Body of pancreas (tissue), 4 donors: ENCODE results near the gene TSPAN18. TPM values are rescaled to one million over a fixed set of nuclear protein-coding genes. Genes with fewer than 3 reads are reported as not detected.
A peak's percentile ranks its signal among the peaks of the same experiment; 100 is the strongest.

Source experiments
- ATAC-seq: fragments of 150-250 bp; one replicate; pipeline ENCODE4 v1.9.1; 2016
- DNase-seq, 4 donors: peaks; one replicate each; pipeline ENCODE4 v3.0.0-alpha.2; 2019
- H3K27ac ChIP-seq, 4 donors: fragments of 200-600 bp; sonication (generic); 1 replicate in 3 of 4; 2 replicates in 1 of 4; pipeline versions ENCODE4 v1.5.1 to v1.6.1; 2016 to 2019; ENCODE audit warnings: mild to moderate bottlenecking in 1 of 4, mixed read lengths in 1 of 4, moderate library complexity in 1 of 4
- H3K27me3 ChIP-seq, 2 donors: fragments of 200-600 bp; sonication (generic); one replicate each; pipeline ENCODE4 v1.6.0; 2016; ENCODE audit warnings: mild to moderate bottlenecking in 1 of 2
- H3K36me3 ChIP-seq, 2 donors: fragments of 200-600 bp; sonication (generic); replicated peaks in 1 of 2; 2 replicates each; pipeline ENCODE4 v1.5.1; 2016; ENCODE audit warnings: low read depth in 2 of 2; ENCODE audit not compliant: insufficient read depth in 1 of 2
- H3K4me1 ChIP-seq: fragments of 200-600 bp; sonication (generic); one replicate; pipeline ENCODE4 v1.6.0; 2016
- H3K4me3 ChIP-seq, 2 donors: fragments of 200-600 bp; sonication (generic); 1 replicate in 1 of 2; 2 replicates in 1 of 2; pipeline ENCODE4 v1.5.1; 2016 to 2019
- H3K9me3 ChIP-seq, 3 donors: fragments of 200-600 bp; sonication (generic); 1 replicate in 2 of 3; 2 replicates in 1 of 3; pipeline ENCODE4 v1.5.1; 2016
- CTCF ChIP-seq, 7 experiments: fragments of 450-650 bp in 4 of 7; fragments of 200-600 bp in 3 of 7; sonication (generic) in 3 of 7; IDR thresholded peaks; one replicate each; pipeline ENCODE4 v1.5.1; 2016 to 2019; ENCODE audit warnings: antibody characterized with exemption in 7 of 7
- POLR2A ChIP-seq, 3 donors: fragments of 450-650 bp; IDR thresholded peaks; one replicate each; pipeline ENCODE4 v1.6.1; 2016; ENCODE audit warnings: antibody characterized with exemption in 3 of 3, mild to moderate bottlenecking in 2 of 3
- WGBS, 2 donors: methylation state at CpG; one replicate each; pipeline ENCODE4 v1.1.5; 2017; 5-methylcytosine and 5-hydroxymethylcytosine counted together
- intact Hi-C: fragments of 100-400 bp; cut with DNase I; formaldehyde crosslinking; loops from one replicate; pipeline ENCODE4 v1.15.1; 2023
- total RNA-seq, 2 donors: library from RNA; depleted of rRNA; stranded (reverse); fragments of >200 nt; gene quantifications; one replicate each; pipeline ENCODE4 v1.1.0, GENCODE V29; 2016

The TSPAN18 gene
- total RNA-seq, 2 donors from 2014 or later = 2.1 to 3.0 TPM

- no peaks in the 10 kb centered on the region for H3K36me3 ChIP-seq
- peaks cover 9% of the 10 kb centered on the region for H3K4me1 ChIP-seq
Measured at GRCh38 chr11:44763121-44763820, 36.5 kb downstream of the TSPAN18 start.

DNA sequence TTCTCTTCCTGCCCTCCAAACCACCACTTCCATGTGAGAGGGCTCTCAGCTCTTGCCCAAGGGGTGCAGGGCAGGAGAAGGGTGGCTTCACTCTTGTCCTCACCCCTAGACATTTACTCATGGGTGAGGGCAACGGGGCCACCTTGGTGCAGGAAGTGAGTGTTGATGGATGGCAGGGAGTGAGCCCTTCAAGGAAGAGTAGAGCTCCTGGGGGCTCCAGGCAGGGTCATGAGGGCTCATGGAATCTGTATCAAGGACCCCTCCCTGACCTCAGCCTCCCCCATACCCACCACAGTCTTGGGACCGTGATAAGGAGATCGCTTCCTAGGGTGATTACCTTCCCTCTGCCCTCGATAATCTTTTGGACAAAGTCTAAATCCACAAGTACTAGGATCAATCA is 37.8 kb downstream of the TSPAN18 start:
- Histone ChIP-seq H3K4me1 (peaks cover 9% of the 10 kb centered on the region), H3K4me3 (no peak overlapping the region), H3K27me3 (no peaks in the 10 kb centered on the region), H3K9me3 (no peaks in the 10 kb centered on the region), H3K36me3 (no peaks in the 10 kb centered on the region), H3K27ac (no peak overlapping the region)
- intact Hi-C loops = no loop called here
- ATAC-seq (no peak), DNase-seq (no peak)
- TF ChIP-seq POLR2A (IDR thresholded peaks at IDR 0.05) = no peak
- no peak for TF ChIP-seq CTCF (IDR thresholded peaks at IDR 0.05)
- 92 to 95% methylated on average over 4 of the region's 4 CpGs for WGBS, 2 donors

More at GRCh38 chr11:44763121-44763820, 36.5 kb downstream of the TSPAN18 start:
- no peak overlapping the region for H3K27ac ChIP-seq
- H3K27me3 ChIP-seq = no peaks in the 10 kb centered on the region
- intact Hi-C loops = no loop called here
- H3K4me3 ChIP-seq = no peak overlapping the region
- DNase-seq (no peak), ATAC-seq (no peak)
- WGBS, 2 donors = 68 to 69% methylated on average over 4 to 5 of the region's 5 CpGs
- TF ChIP-seq POLR2A (IDR thresholded peaks at IDR 0.05) = no peak
- no peak for TF ChIP-seq CTCF (IDR thresholded peaks at IDR 0.05)
- peaks cover 0 to 6% (median 0%) of the 10 kb centered on the region in 3 donors for H3K9me3 ChIP-seq

DNA sequence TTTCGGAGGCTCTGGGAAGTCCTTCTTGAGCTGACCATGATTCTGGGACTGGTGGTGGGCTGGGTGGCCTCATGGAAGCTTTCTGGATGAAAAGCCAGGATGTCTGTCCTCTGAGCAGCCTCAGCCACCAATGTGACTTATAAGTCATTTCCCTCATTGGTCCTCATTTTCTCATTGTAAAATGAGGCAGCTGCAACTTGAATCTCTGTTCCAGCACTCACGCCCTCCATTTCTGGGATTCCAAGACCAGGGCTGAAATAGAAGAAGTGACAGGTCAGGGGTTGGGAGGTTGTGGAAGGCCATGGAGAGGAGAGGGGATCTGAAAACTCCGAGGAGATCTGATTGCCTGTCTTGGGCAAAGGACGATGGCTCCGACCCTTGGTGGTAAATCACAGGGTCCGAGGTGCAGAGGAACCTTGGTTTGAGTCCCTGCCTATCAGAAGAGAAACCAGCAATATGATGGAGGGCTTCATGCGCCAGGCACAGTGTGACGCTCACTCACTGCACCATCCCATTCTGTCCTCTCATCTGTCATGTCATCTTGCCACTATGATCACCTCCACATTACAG is 38.3 kb downstream of the TSPAN18 start:
- DNase-seq (no peak), ATAC-seq (no peak)
- H3K36me3 ChIP-seq = no peaks in the 10 kb centered on the region
- no peaks in the 10 kb centered on the region for H3K9me3 ChIP-seq
- 96% methylated on average over 8 of the region's 8 CpGs for WGBS, 2 donors
- H3K4me3 ChIP-seq = no peak overlapping the region
- no peaks in the 10 kb centered on the region for H3K27me3 ChIP-seq
- intact Hi-C loops = no loop called here
- no peak for TF ChIP-seq POLR2A (IDR thresholded peaks at IDR 0.05)
- TF ChIP-seq CTCF (IDR thresholded peaks at IDR 0.05) = no peak
- H3K4me1 ChIP-seq = peaks cover 9% of the 10 kb centered on the region
- H3K27ac ChIP-seq = no peak overlapping the region

- intact Hi-C loops = no loop called here
- WGBS, 2 donors = 97 to 100% methylated on average over 3 of the region's 3 CpGs
- no peak for DNase-seq
- ATAC-seq = no peak
- TF ChIP-seq CTCF (IDR thresholded peaks at IDR 0.05) (no peak), POLR2A (IDR thresholded peaks at IDR 0.05) (no peak)
- H3K27me3 ChIP-seq = no peaks in the 10 kb centered on the region
- H3K36me3 ChIP-seq = no peaks in the 10 kb centered on the region
- no peak overlapping the region for H3K4me3 ChIP-seq
- peaks cover 9% of the 10 kb centered on the region for H3K4me1 ChIP-seq
- peak overlapping the region in 1 of 4 donors; percentile 62 for H3K27ac ChIP-seq
- no peaks in the 10 kb centered on the region for H3K9me3 ChIP-seq
Measured at GRCh38 chr11:44765676-44766075, 38.9 kb downstream of the TSPAN18 start.
